Endodermal cell (in vitro differentiated cells): Measurements from ENCODE around the gene ACTN3. TPM values are rescaled to one million over a fixed set of nuclear protein-coding genes. Genes with fewer than 3 reads are reported as not detected.

Source experiments
- DNase-seq: peaks from one replicate; pipeline ENCODE4 v3.0.0-alpha.2; 2017
- H3K27ac ChIP-seq: 2 replicates; pipeline ENCODE4 v1.5.1; 2013; ENCODE audit warnings: mild to moderate bottlenecking, low read depth, low read length, moderate library complexity
- H3K27me3 ChIP-seq: 2 replicates; pipeline ENCODE4 v1.6.1; 2013; ENCODE audit warnings: mild to moderate bottlenecking, low read length, moderate library complexity; ENCODE audit not compliant: insufficient read depth, control insufficient read depth, poor library complexity, severe bottlenecking
- H3K36me3 ChIP-seq: 2 replicates; pipeline ENCODE4 v1.7.0; 2013; ENCODE audit warnings: mild to moderate bottlenecking, low read length, moderate library complexity; ENCODE audit not compliant: control insufficient read depth, insufficient read depth
- H3K4me1 ChIP-seq: one replicate; pipeline ENCODE4 v1.7.0; 2013; ENCODE audit warnings: low read length; ENCODE audit not compliant: control insufficient read depth, insufficient read depth
- H3K4me3 ChIP-seq: 2 replicates; pipeline ENCODE4 v1.5.1; 2013; ENCODE audit warnings: mild to moderate bottlenecking, low read length, moderate library complexity
- H3K9ac ChIP-seq: 2 replicates; pipeline ENCODE4 v1.6.1; 2013; ENCODE audit warnings: mild to moderate bottlenecking, low read length, moderate library complexity; ENCODE audit not compliant: poor library complexity, severe bottlenecking; ENCODE audit errors: extremely low read depth
- H3K9me3 ChIP-seq: 2 replicates; pipeline ENCODE4 v1.6.1; 2013; ENCODE audit warnings: mild to moderate bottlenecking, low read length, moderate library complexity; ENCODE audit not compliant: control insufficient read depth
- H3K27ac Mint-ChIP-seq: 2 replicates; pipeline ENCODE4 v1.8.0; 2020; ENCODE audit warnings: mixed read lengths
- H3K27me3 Mint-ChIP-seq: 2 replicates; pipeline ENCODE4 v1.8.0; 2021; ENCODE audit warnings: mild to moderate bottlenecking, mixed read lengths; ENCODE audit not compliant: insufficient read depth
- H3K36me3 Mint-ChIP-seq: 2 replicates; pipeline ENCODE4 v1.8.0; 2020; ENCODE audit warnings: low read depth, mixed read lengths
- H3K4me1 Mint-ChIP-seq: 2 replicates; pipeline ENCODE4 v1.8.0; 2020; ENCODE audit warnings: mixed read lengths
- H3K4me3 Mint-ChIP-seq: 2 replicates; pipeline ENCODE4 v1.8.0; 2020; ENCODE audit warnings: mild to moderate bottlenecking, moderate library complexity, mixed read lengths
- H3K9me3 Mint-ChIP-seq: 2 replicates; pipeline ENCODE4 v1.8.0; 2020; ENCODE audit warnings: mild to moderate bottlenecking, mixed read lengths
- CTCF ChIP-seq: fragments of 200-600 bp; sonication (generic); conservative IDR thresholded peaks from 2 replicates; pipeline ENCODE4 v1.5.0; 2021; ENCODE audit warnings: antibody characterized with exemption, mild to moderate bottlenecking
- WGBS, 2 experiments: methylation state at CpG; one replicate each; pipeline versions ENCODE4 v1.1.5 to v1.1.7; 2013; ENCODE audit warnings: missing lambda C conversion rate in 2 of 2, mixed read lengths in 1 of 2; ENCODE audit not compliant: insufficient coverage in 1 of 2, insufficient read length in 1 of 2; 5-methylcytosine and 5-hydroxymethylcytosine counted together
- total RNA-seq, 2 donors: library from RNA; stranded (reverse); fragmentation: NEBNext Ultra II Directional in 1 of 2; extraction: Animal tissue kit (Norgen Biotek cat#: 25700) in 1 of 2; gene quantifications; 2 replicates in 1 of 2; 3 replicates in 1 of 2; pipeline ENCODE4 v1.2.1, GENCODE V29; 2021

ACTN3 gene
- total RNA-seq, 2 donors from 2014 or later: 1.7 to 5.3 TPM

- no peaks in the 10 kb centered on the region for H3K9me3 ChIP-seq
- 90 to 98% methylated on average over 6 to 7 of the region's 7 CpGs for WGBS, 2 experiments
Observed at GRCh38 chr11:66556086-66556485, 9.4 kb downstream of the ACTN3 start.

GRCh38 chr11:66557733-66558326 is 11.1 kb downstream of the ACTN3 start:
- H3K27ac ChIP-seq: no peak overlapping the region
- H3K9ac ChIP-seq: no peak overlapping the region
- Mint-ChIP-seq H3K27me3 (peaks cover 13% of the 10 kb centered on the region), H3K4me3 (no peak overlapping the region), H3K4me1 (no peaks in the 10 kb centered on the region), H3K36me3 (no peaks in the 10 kb centered on the region), H3K27ac (no peak overlapping the region), H3K9me3 (no peaks in the 10 kb centered on the region)
- 94 to 95% methylated on average over 13 to 24 of the region's 24 CpGs for WGBS, 2 experiments
- H3K36me3 ChIP-seq: no peaks in the 10 kb centered on the region
- H3K4me1 ChIP-seq: no peaks in the 10 kb centered on the region
- no peak for TF ChIP-seq CTCF
- H3K4me3 ChIP-seq: no peak overlapping the region
- no peaks in the 10 kb centered on the region for H3K27me3 ChIP-seq
- no peak for DNase-seq
- no peaks in the 10 kb centered on the region for H3K9me3 ChIP-seq

More at GRCh38 chr11:66556086-66556485, 9.4 kb downstream of the ACTN3 start:
- Mint-ChIP-seq H3K9me3 (no peaks in the 10 kb centered on the region), H3K27me3 (peaks cover 13% of the 10 kb centered on the region), H3K4me1 (no peaks in the 10 kb centered on the region), H3K4me3 (no peak overlapping the region), H3K27ac (no peak overlapping the region), H3K36me3 (no peaks in the 10 kb centered on the region)
- no peaks in the 10 kb centered on the region for H3K36me3 ChIP-seq
- H3K9ac ChIP-seq: no peak overlapping the region
- no peak for DNase-seq
- H3K27ac ChIP-seq: no peak overlapping the region
- H3K4me1 ChIP-seq: no peaks in the 10 kb centered on the region
- no peaks in the 10 kb centered on the region for H3K27me3 ChIP-seq
- no peak for TF ChIP-seq CTCF
- no peak overlapping the region for H3K4me3 ChIP-seq

GRCh38 chr11:66559142-66559865 is 12.6 kb downstream of the ACTN3 start:
- Histone ChIP-seq H3K4me3 (no peak overlapping the region), H3K27me3 (no peaks in the 10 kb centered on the region), H3K9ac (no peak overlapping the region), H3K9me3 (no peaks in the 10 kb centered on the region), H3K27ac (no peak overlapping the region), H3K4me1 (no peaks in the 10 kb centered on the region), H3K36me3 (no peaks in the 10 kb centered on the region)
- Mint-ChIP-seq H3K4me1 (no peaks in the 10 kb centered on the region), H3K9me3 (no peaks in the 10 kb centered on the region), H3K4me3 (no peak overlapping the region), H3K27ac (no peak overlapping the region), H3K27me3 (peaks cover 13% of the 10 kb centered on the region), H3K36me3 (no peaks in the 10 kb centered on the region)
- TF ChIP-seq CTCF: no peak
- DNase-seq: no peak
- WGBS, 2 experiments: 95% methylated on average over 17 to 46 of the region's 50 CpGs
